VCaP (cell line): ENCODE measurements around the gene WNK2.

Experiments
- H3K27ac ChIP-seq: fragments of 450-650 bp; 2 replicates; pipeline ENCODE4 v1.5.1; 2017
- CTCF ChIP-seq: fragments of 450-650 bp; conservative IDR thresholded peaks from 2 replicates; pipeline ENCODE4 v1.5.1; 2017; ENCODE audit warnings: mild to moderate bottlenecking, moderate library complexity

WNK2 gene

DNA sequence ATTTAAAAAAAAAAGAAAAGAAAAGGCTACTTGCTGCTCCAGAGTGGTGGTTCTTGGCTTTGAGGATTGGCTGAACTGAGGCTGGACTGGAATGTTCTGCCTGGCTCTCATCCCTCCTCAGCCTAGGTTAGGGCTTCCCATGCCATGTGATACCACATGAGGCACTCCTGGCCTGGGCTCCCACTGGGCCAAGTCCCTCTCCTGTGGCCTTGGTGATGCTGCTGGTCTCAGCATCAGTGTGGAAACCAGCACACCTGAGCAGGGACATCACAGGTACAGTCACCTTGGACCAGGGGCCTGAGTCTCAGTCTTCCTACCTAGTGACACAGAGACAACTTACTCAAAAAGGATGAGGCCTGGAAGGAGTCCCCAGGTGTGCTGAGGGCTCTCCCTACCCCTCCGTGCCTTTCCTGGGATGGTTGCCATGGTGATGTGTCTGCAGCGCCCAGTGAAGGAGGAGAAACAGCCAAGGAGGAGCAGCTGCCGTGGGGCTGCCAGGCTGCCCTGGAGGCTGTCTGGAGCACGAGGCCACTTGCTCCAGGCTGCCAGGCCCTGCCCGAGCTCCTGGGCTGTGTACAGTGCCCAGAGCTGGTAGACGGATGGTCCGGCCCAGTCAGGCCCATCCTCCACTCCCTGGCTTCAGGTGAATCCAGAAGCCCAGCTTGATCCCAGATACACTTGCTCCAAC lies 71.0 kb downstream of the WNK2 start:
- no peak overlapping the region for H3K27ac ChIP-seq
- no peak for TF ChIP-seq CTCF

GRCh38 chr9:93255494-93255867 lies 71.5 kb downstream of the WNK2 start:
- TF ChIP-seq CTCF, result no peak
- no peak overlapping the region for H3K27ac ChIP-seq

- H3K27ac ChIP-seq, result no peak overlapping the region
- TF ChIP-seq CTCF, result no peak
These were observed 72.3 kb downstream of the WNK2 start for GRCh38 chr9:93255994-93256877.

DNA sequence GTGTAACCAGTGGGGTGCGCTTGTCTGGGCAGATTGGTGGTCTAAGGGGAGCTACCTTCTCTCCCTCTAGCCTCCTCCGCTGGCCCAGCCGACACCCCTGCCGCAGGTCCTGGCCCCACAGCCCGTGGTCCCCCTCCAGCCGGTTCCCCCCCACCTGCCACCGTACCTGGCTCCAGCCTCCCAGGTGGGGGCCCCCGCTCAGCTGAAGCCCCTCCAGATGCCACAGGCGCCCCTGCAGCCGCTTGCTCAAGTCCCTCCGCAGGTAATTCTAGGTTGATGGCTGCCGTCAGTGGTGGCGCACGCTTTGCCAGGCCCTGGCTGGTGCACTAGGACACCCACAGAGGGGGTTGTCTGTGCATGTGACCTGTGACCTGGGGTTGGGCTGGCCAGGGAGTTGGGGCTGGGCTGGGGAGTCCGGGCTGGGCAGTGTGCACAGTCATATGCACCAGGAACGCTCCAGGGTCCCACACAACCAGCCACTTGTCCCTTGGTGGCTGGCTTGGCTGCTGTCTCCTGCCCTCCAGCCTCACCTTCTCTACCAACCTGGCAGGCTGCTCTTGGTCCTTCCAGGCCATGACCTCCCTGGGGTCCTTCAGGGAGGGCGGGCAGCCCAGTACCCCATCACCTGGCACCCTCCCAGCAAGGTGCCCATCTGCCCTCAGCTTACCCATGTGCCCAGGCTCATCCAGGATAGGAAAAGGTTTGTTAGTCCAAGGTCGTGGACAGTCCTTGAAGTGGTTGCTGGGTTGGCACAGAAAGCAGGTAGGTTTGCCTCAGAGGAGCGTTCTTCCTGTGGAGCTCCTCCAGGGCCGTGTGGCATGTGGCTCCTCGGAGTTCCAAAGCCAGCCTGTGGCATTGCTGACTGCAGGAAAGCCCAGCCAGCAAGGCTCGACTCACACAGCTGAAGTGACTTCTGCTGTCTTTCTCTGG lies 73.2 kb downstream of the WNK2 start:
- no peak overlapping the region for H3K27ac ChIP-seq
- no peak for TF ChIP-seq CTCF

- H3K27ac ChIP-seq, result no peak overlapping the region
- no peak for TF ChIP-seq CTCF
These were observed 73.9 kb downstream of the WNK2 start for GRCh38 chr9:93257808-93258331.

DNA sequence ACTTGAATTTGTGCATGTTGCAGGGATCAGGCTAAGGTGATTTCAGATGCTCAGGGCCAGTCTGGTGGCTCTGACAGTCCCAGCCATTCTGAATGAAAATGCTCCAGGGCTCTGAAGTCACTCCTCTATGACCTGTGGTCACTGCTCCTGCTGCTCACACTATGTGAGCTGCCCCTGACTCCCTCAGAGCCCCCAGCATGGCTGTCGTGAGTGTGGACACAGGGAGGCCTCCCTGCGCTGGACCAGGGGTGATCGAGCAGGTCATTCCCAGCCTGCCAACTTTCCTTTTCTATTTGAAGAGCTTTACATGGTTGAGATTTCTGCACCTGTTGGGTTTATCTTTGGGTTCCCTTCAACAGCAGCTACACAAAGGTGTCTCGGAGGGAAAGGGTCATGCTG lies 74.5 kb downstream of the WNK2 start:
- no peak overlapping the region for H3K27ac ChIP-seq
- no peak for TF ChIP-seq CTCF
